Hepatocyte (in vitro differentiated cells): ENCODE results near the gene GPR25. TPM values are rescaled to one million over a fixed set of nuclear protein-coding genes. Genes with fewer than 3 reads are reported as not detected.
"Not testable (repeated sequence)": the region's sequence is repeated elsewhere in the genome, so short reads cannot be mapped to it uniquely, and the experiment has no call there.

Experiments used
- DNase-seq: peaks from one replicate; pipeline ENCODE4 v3.0.0-alpha.2; 2016; ENCODE audit warnings: low spot score
- H2AFZ ChIP-seq: fragments of 200-600 bp; sonication (generic); 2 replicates; pipeline ENCODE4 v1.6.0; 2016; ENCODE audit warnings: antibody characterized with exemption, mild to moderate bottlenecking
- H3K27ac ChIP-seq: fragments of 200-600 bp; sonication (generic); 2 replicates; pipeline ENCODE4 v1.5.1; 2016; ENCODE audit warnings: mild to moderate bottlenecking
- H3K27me3 ChIP-seq: fragments of 200-600 bp; sonication (generic); 2 replicates; pipeline ENCODE4 v1.6.1; 2016
- H3K36me3 ChIP-seq: fragments of 200-600 bp; sonication (generic); replicated peaks from 2 replicates; pipeline ENCODE4 v1.5.1; 2016; ENCODE audit warnings: low read depth; ENCODE audit not compliant: insufficient read depth
- H3K4me1 ChIP-seq: fragments of 200-600 bp; sonication (generic); 2 replicates; pipeline ENCODE4 v1.5.1; 2016; ENCODE audit warnings: mild to moderate bottlenecking, moderate library complexity; ENCODE audit not compliant: insufficient read depth
- H3K4me2 ChIP-seq: fragments of 200-600 bp; sonication (generic); 2 replicates; pipeline ENCODE4 v1.6.0; 2016
- H3K4me3 ChIP-seq: fragments of 200-600 bp; sonication (generic); 2 replicates; pipeline ENCODE4 v1.5.1; 2016; ENCODE audit warnings: mild to moderate bottlenecking
- H3K79me2 ChIP-seq: fragments of 200-600 bp; sonication (generic); 2 replicates; pipeline ENCODE4 v1.6.0; 2017; ENCODE audit warnings: mild to moderate bottlenecking
- H3K9me2 ChIP-seq: fragments of 200-600 bp; sonication (generic); replicated peaks from 2 replicates; pipeline ENCODE4 v1.6.0; 2017; ENCODE audit warnings: mild to moderate bottlenecking; ENCODE audit not compliant: insufficient read depth
- H3K9me3 ChIP-seq: fragments of 200-600 bp; sonication (generic); 2 replicates; pipeline ENCODE4 v1.5.1; 2016; ENCODE audit warnings: low read depth, mild to moderate bottlenecking
- H4K20me1 ChIP-seq: fragments of 200-600 bp; sonication (generic); 2 replicates; pipeline ENCODE4 v1.6.0; 2016; ENCODE audit warnings: mild to moderate bottlenecking; ENCODE audit not compliant: insufficient read depth, poor library complexity, severe bottlenecking
- CTCF ChIP-seq: fragments of 200-600 bp; sonication (generic); IDR thresholded peaks from 2 replicates; pipeline ENCODE4 v1.5.1; 2016; ENCODE audit warnings: antibody characterized with exemption, mild to moderate bottlenecking; ENCODE audit not compliant: poor library complexity
- EZH2 ChIP-seq: fragments of 200-600 bp; sonication (generic); IDR thresholded peaks from 2 replicates; pipeline ENCODE4 v1.6.1; 2016; ENCODE audit warnings: antibody characterized with exemption, mild to moderate bottlenecking, borderline replicate concordance
- EZH2phosphoT487 ChIP-seq: fragments of 200-600 bp; sonication (generic); IDR thresholded peaks from one replicate; pipeline ENCODE4 v1.6.1; 2018; ENCODE audit warnings: antibody characterized with exemption, mild to moderate bottlenecking, low read depth, moderate library complexity; ENCODE audit not compliant: unreplicated experiment, severe bottlenecking
- WGBS: methylation state at CpG from one replicate; pipeline ENCODE4 v1.1.6; 2016; ENCODE audit warnings: low lambda C conversion rate; ENCODE audit errors: missing lambda C conversion rate; 5-methylcytosine and 5-hydroxymethylcytosine counted together
- polyA plus RNA-seq: library from polyadenylated mRNA; unstranded; fragments of >200 nt; fragmentation: Nextera tagmentation; extraction: Ambion mirVana; gene quantifications from 2 replicates; pipeline ENCODE4 v1.2.1, GENCODE V29; 2016
- total RNA-seq: library from RNA; depleted of rRNA; stranded (reverse); fragments of >200 nt; gene quantifications from 2 replicates; pipeline ENCODE4 v1.2.3, GENCODE V29; 2014

GPR25 gene
- total and polyA plus RNA-seq, 2 experiments from 2014 or later = not detected

- Histone ChIP-seq H4K20me1 (peaks cover 2% of the 10 kb centered on the region), H3K27me3 (no peaks in the 10 kb centered on the region), H3K9me2 (no peaks in the 10 kb centered on the region), H3K4me3 (no peak overlapping the region), H2AFZ (no peak overlapping the region), H3K36me3 (no peaks in the 10 kb centered on the region), H3K4me1 (no peaks in the 10 kb centered on the region), H3K27ac (no peak overlapping the region), H3K9me3 (no peaks in the 10 kb centered on the region), H3K4me2 (no peak overlapping the region), H3K79me2 (peaks cover 2% of the 10 kb centered on the region)
- no peak for TF ChIP-seq CTCF
- DNase-seq = no peak
- WGBS = 98% methylated on average over 21 of the region's 24 CpGs
Measured at GRCh38 chr1:200911361-200911760, 38.6 kb downstream of the GPR25 start.

- H3K4me3 ChIP-seq, H3K4me1 ChIP-seq, H3K27me3 ChIP-seq, H3K9me2 ChIP-seq, H2AFZ ChIP-seq, H3K27ac ChIP-seq, H3K79me2 ChIP-seq, H3K9me3 ChIP-seq, H3K4me2 ChIP-seq, H4K20me1 ChIP-seq, H3K36me3 ChIP-seq, DNase-seq: not testable (repeated sequence)
- WGBS = 98% methylated on average over 8 of the region's 21 CpGs
Measured at GRCh38 chr1:200911936-200912335, 39.2 kb downstream of the GPR25 start.

- Histone ChIP-seq H3K4me1 (no peaks in the 10 kb centered on the region), H3K4me3 (no peak overlapping the region), H4K20me1 (peaks cover 2% of the 10 kb centered on the region), H3K36me3 (no peaks in the 10 kb centered on the region), H3K4me2 (no peak overlapping the region), H3K9me2 (no peaks in the 10 kb centered on the region), H3K27me3 (no peaks in the 10 kb centered on the region), H3K79me2 (no peaks in the 10 kb centered on the region), H3K9me3 (no peaks in the 10 kb centered on the region), H2AFZ (no peak overlapping the region), H3K27ac (no peak overlapping the region)
- TF ChIP-seq CTCF = no peak
- no peak for TF ChIP-seq EZH2phosphoT487
- no peak for TF ChIP-seq EZH2
- DNase-seq = no peak
- 94% methylated on average over 13 of the region's 13 CpGs for WGBS
Measured at GRCh38 chr1:200912737-200913407, 40.1 kb downstream of the GPR25 start.

- Histone ChIP-seq H3K27ac (no peak overlapping the region), H3K27me3 (no peaks in the 10 kb centered on the region), H3K79me2 (no peaks in the 10 kb centered on the region), H3K36me3 (no peaks in the 10 kb centered on the region), H3K4me3 (no peak overlapping the region), H2AFZ (no peak overlapping the region), H3K4me2 (no peak overlapping the region), H3K4me1 (no peaks in the 10 kb centered on the region), H3K9me2 (no peaks in the 10 kb centered on the region), H3K9me3 (no peaks in the 10 kb centered on the region), H4K20me1 (no peaks in the 10 kb centered on the region)
- no peak for DNase-seq
- WGBS = 85% methylated on average over 20 of the region's 22 CpGs
- TF ChIP-seq EZH2 (no peak), EZH2phosphoT487 (no peak), CTCF (peak; percentile 21)
Measured at GRCh38 chr1:200916152-200916551, 43.4 kb downstream of the GPR25 start.
